ENCODE data around the gene CFAP20.

- TF ChIP-seq EZH2 (IDR thresholded peaks at IDR 0.05; ENCODE audit: borderline replicate concordance) (no peak), CTCF (IDR thresholded peaks at IDR 0.05; ENCODE audit: poor library complexity) (no peak)
Observed at GRCh38 chr16:58102665-58103392, 26.4 kb downstream of the CFAP20 start.
